H9 (cell line): ENCODE results near the gene KHNYN. TPM values are rescaled to one million over a fixed set of nuclear protein-coding genes. Genes with fewer than 3 reads are reported as not detected.

Source experiments
- DNase-seq: peaks from one replicate; pipeline ENCODE4 v3.0.0-alpha.2; 2017
- H2AFZ ChIP-seq: one replicate; pipeline ENCODE4 v1.6.1; 2013; ENCODE audit warnings: mild to moderate bottlenecking, low read length, control low read depth, moderate library complexity
- H2AK5ac ChIP-seq: 2 replicates; pipeline ENCODE4 v1.6.1; 2013; ENCODE audit warnings: low read length, control low read depth, mixed read lengths; ENCODE audit not compliant: insufficient read length
- H2BK120ac ChIP-seq: one replicate; pipeline ENCODE4 v1.6.1; 2013; ENCODE audit warnings: low read depth, mild to moderate bottlenecking, low read length, control low read depth, inconsistent platforms; ENCODE audit not compliant: poor library complexity, severe bottlenecking
- H2BK12ac ChIP-seq: 2 replicates; pipeline ENCODE4 v1.6.1; 2013; ENCODE audit warnings: low read length, control low read depth, mixed read lengths, low read depth; ENCODE audit not compliant: insufficient read length
- H2BK15ac ChIP-seq: 2 replicates; pipeline ENCODE4 v1.6.1; 2013; ENCODE audit warnings: low read depth, low read length, control low read depth
- H2BK20ac ChIP-seq: one replicate; pipeline ENCODE4 v1.6.1; 2013; ENCODE audit warnings: low read depth, mild to moderate bottlenecking, low read length, control low read depth, inconsistent platforms; ENCODE audit not compliant: poor library complexity, severe bottlenecking
- H2BK5ac ChIP-seq: 2 replicates; pipeline ENCODE4 v1.6.1; 2013; ENCODE audit warnings: low read length, control low read depth, mixed read lengths; ENCODE audit not compliant: insufficient read length
- H3K14ac ChIP-seq: 2 replicates; pipeline ENCODE4 v1.6.1; 2013; ENCODE audit warnings: low read length, control low read depth; ENCODE audit not compliant: insufficient read depth
- H3K18ac ChIP-seq: 2 replicates; pipeline ENCODE4 v1.6.1; 2013; ENCODE audit warnings: low read depth, mild to moderate bottlenecking, mixed read lengths, low read length, control low read depth; ENCODE audit not compliant: insufficient read length
- H3K23ac ChIP-seq: 2 replicates; pipeline ENCODE4 v1.6.1; 2013; ENCODE audit warnings: low read length, control low read depth, mixed read lengths, low read depth; ENCODE audit not compliant: insufficient read length
- H3K23me2 ChIP-seq: 2 replicates; pipeline ENCODE4 v1.6.1; 2013; ENCODE audit warnings: low read depth, mild to moderate bottlenecking, mixed read lengths, low read length, control low read depth; ENCODE audit not compliant: insufficient read length, poor library complexity, severe bottlenecking
- H3K27ac ChIP-seq: 2 replicates; pipeline ENCODE4 v1.5.1; 2013; ENCODE audit warnings: low read length, control low read depth, mixed read lengths, low read depth; ENCODE audit not compliant: insufficient read length
- H3K27me3 ChIP-seq: 2 replicates; pipeline ENCODE4 v1.6.1; 2013; ENCODE audit warnings: low read length, control low read depth, inconsistent platforms; ENCODE audit not compliant: insufficient read depth
- H3K4ac ChIP-seq: 2 replicates; pipeline ENCODE4 v1.6.1; 2013; ENCODE audit warnings: low read depth, mild to moderate bottlenecking, control low read depth, inconsistent platforms, low read length, moderate library complexity
- H3K4me1 ChIP-seq: 2 replicates; pipeline ENCODE4 v1.6.1; 2013; ENCODE audit warnings: low read length, control low read depth, inconsistent platforms; ENCODE audit not compliant: insufficient read depth
- H3K4me2 ChIP-seq: 2 replicates; pipeline ENCODE4 v1.6.1; 2013; ENCODE audit warnings: low read length, control low read depth, mixed read lengths; ENCODE audit not compliant: insufficient read length, insufficient read depth
- H3K56ac ChIP-seq: 2 replicates; pipeline ENCODE4 v1.6.1; 2013; ENCODE audit warnings: low read depth, mild to moderate bottlenecking, mixed read lengths, low read length, control low read depth; ENCODE audit not compliant: insufficient read length
- H3K79me1 ChIP-seq: 2 replicates; pipeline ENCODE4 v1.6.1; 2013; ENCODE audit warnings: low read depth, mild to moderate bottlenecking, moderate library complexity, low read length, control low read depth, inconsistent platforms; ENCODE audit not compliant: insufficient read depth, poor library complexity, severe bottlenecking
- H3K79me2 ChIP-seq: 2 replicates; pipeline ENCODE4 v1.6.1; 2013; ENCODE audit warnings: low read length, control low read depth, inconsistent platforms; ENCODE audit not compliant: insufficient read depth
- H3K9ac ChIP-seq: 2 replicates; pipeline ENCODE4 v1.6.1; 2013; ENCODE audit warnings: low read length, control low read depth, mixed read lengths; ENCODE audit not compliant: insufficient read length; ENCODE audit errors: extremely low read depth
- H3K9me3 ChIP-seq: one replicate; pipeline ENCODE4 v1.6.1; 2013; ENCODE audit warnings: low read depth, low read length, inconsistent platforms; ENCODE audit not compliant: control insufficient read depth
- H3T11ph ChIP-seq: one replicate; pipeline ENCODE4 v1.6.1; 2013; ENCODE audit warnings: mild to moderate bottlenecking, low read length, control low read depth, inconsistent platforms
- H4K20me1 ChIP-seq: one replicate; pipeline ENCODE4 v1.6.1; 2013; ENCODE audit not compliant: control insufficient read depth, insufficient read length, insufficient read depth
- H4K5ac ChIP-seq: 2 replicates; pipeline ENCODE4 v1.6.1; 2013; ENCODE audit warnings: low read depth, mild to moderate bottlenecking, mixed read lengths, low read length, control low read depth; ENCODE audit not compliant: insufficient read length
- H4K8ac ChIP-seq: replicated peaks from 2 replicates; pipeline ENCODE4 v1.6.1; 2013; ENCODE audit warnings: low read length, control low read depth, mixed read lengths, low read depth; ENCODE audit not compliant: insufficient read length
- H4K91ac ChIP-seq: 2 replicates; pipeline ENCODE4 v1.6.1; 2013; ENCODE audit warnings: low read depth, mild to moderate bottlenecking, moderate library complexity, mixed read lengths, low read length, control low read depth; ENCODE audit not compliant: insufficient read length
- H3K27ac Mint-ChIP-seq, 3 experiments: 2 replicates in 2 of 3; 3 replicates in 1 of 3; pipeline ENCODE4 v1.8.0; 2020 to 2021; ENCODE audit warnings: mixed read lengths in 3 of 3, mild to moderate bottlenecking in 1 of 3, moderate library complexity in 1 of 3
- H3K27me3 Mint-ChIP-seq: 2 replicates; pipeline ENCODE4 v1.8.0; 2021; ENCODE audit warnings: low read depth, mild to moderate bottlenecking, moderate library complexity, mixed read lengths
- H3K36me3 Mint-ChIP-seq, 3 experiments: 2 replicates in 2 of 3; 3 replicates in 1 of 3; pipeline ENCODE4 v1.8.0; 2020 to 2021; ENCODE audit warnings: low read depth in 3 of 3, mixed read lengths in 3 of 3; ENCODE audit not compliant: insufficient read depth in 1 of 3
- H3K4me1 Mint-ChIP-seq, 2 experiments: 2 replicates each; pipeline ENCODE4 v1.8.0; 2020; ENCODE audit warnings: mixed read lengths in 2 of 2
- H3K4me3 Mint-ChIP-seq, 2 experiments: 2 replicates in 1 of 2; 3 replicates in 1 of 2; pipeline ENCODE4 v1.8.0; 2020 to 2021; ENCODE audit warnings: mild to moderate bottlenecking in 2 of 2, mixed read lengths in 2 of 2, moderate library complexity in 1 of 2
- H3K9me3 Mint-ChIP-seq, 2 experiments: 2 replicates in 1 of 2; 3 replicates in 1 of 2; pipeline ENCODE4 v1.8.0; 2020; ENCODE audit warnings: mild to moderate bottlenecking in 2 of 2, mixed read lengths in 2 of 2, moderate library complexity in 1 of 2
- CTCF ChIP-seq: fragments of 200-600 bp; sonication (generic); conservative IDR thresholded peaks from 3 replicates; pipeline ENCODE4 v1.8.0; 2021; ENCODE audit warnings: antibody characterized with exemption, mild to moderate bottlenecking
- WGBS: extraction: QIAGEN DNeasy Blood & Tissue Kit; methylation state at CpG from one replicate; pipeline ENCODE4 v1.1.7; 2013; ENCODE audit warnings: missing lambda C conversion rate, low lambda C conversion rate, mixed read lengths; ENCODE audit not compliant: insufficient read length; ENCODE audit errors: extremely low coverage; 5-methylcytosine and 5-hydroxymethylcytosine counted together
- total RNA-seq: library from RNA; stranded (reverse); gene quantifications from 2 replicates; pipeline ENCODE4 v1.2.1, GENCODE V29; 2021

The KHNYN gene
- total RNA-seq, 1 experiment from 2014 or later: 30.0 TPM

GRCh38 chr14:24392325-24393091 is 37.2 kb upstream of the KHNYN start:
- Histone ChIP-seq H2BK12ac (no peak overlapping the region), H4K5ac (no peak overlapping the region), H4K91ac (no peak overlapping the region), H2BK15ac (no peak overlapping the region), H3K56ac (no peak overlapping the region), H3K23ac (no peak overlapping the region), H3K9me3 (no peaks in the 10 kb centered on the region), H2BK120ac (no peak overlapping the region), H3K27ac (no peak overlapping the region), H3T11ph (no peak overlapping the region), H2AK5ac (no peak overlapping the region), H3K23me2 (no peaks in the 10 kb centered on the region), H3K18ac (no peak overlapping the region), H4K8ac (no peak overlapping the region), H3K9ac (no peak overlapping the region), H3K4me2 (no peak overlapping the region), H4K20me1 (no peaks in the 10 kb centered on the region), H3K79me1 (no peaks in the 10 kb centered on the region), H3K79me2 (no peaks in the 10 kb centered on the region), H3K4ac (no peak overlapping the region), H2AFZ (no peak overlapping the region), H3K14ac (no peak overlapping the region), H2BK20ac (no peak overlapping the region), H3K27me3 (no peaks in the 10 kb centered on the region), H2BK5ac (no peak overlapping the region), H3K4me1 (no peaks in the 10 kb centered on the region)
- TF ChIP-seq CTCF: peak; percentile 39; the same call in 2 of the 3 replicates
- Mint-ChIP-seq H3K27ac (0 out of 7 replicates have a peak overlapping the region, but pooled peaks of 1 of the 3 experiments have one; percentile 17), H3K27me3 (peaks cover 13% of the 10 kb centered on the region), H3K4me3 (no peak overlapping the region), H3K9me3 (no peaks in the 10 kb centered on the region), H3K4me1 (peaks cover 29 to 33% of the 10 kb centered on the region in 2 experiments), H3K36me3 (no peaks in the 10 kb centered on the region)
- DNase-seq: no peak
- WGBS: no CpG with 5 or more reads among the region's 8 CpGs
